Activated CD4-positive, alpha-beta T cell treated with anti-CD3 and anti-CD28 coated beads, Interleukin-10, Interleukin-2, amounts not matched to agents 100 ng/mL and 50 ng/mL, durations not matched to agents 16 hours and 8 hours (primary cell): ENCODE measurements around the gene PCIF1.

ENCODE experiments used
- DNase-seq: peaks from one replicate; pipeline ENCODE4 v3.0.0-alpha.2; 2020

The PCIF1 gene

GRCh38 chr20:45904583-45905504 is 29.6 kb upstream of the PCIF1 start:
- DNase-seq: no peak

GRCh38 chr20:45905505-45906079 is 28.9 kb upstream of the PCIF1 start:
- no peak for DNase-seq

- no peak for DNase-seq
These were observed 27.1 kb upstream of the PCIF1 start for GRCh38 chr20:45907219-45907948.

GRCh38 chr20:45908084-45908483 is 26.4 kb upstream of the PCIF1 start:
- DNase-seq: no peak

GRCh38 chr20:45909336-45909808 is 25.1 kb upstream of the PCIF1 start:
- DNase-seq: no peak

GRCh38 chr20:45909817-45910669 is 24.4 kb upstream of the PCIF1 start:
- no peak for DNase-seq

GRCh38 chr20:45910670-45911485 is 23.6 kb upstream of the PCIF1 start:
- peak; percentile 97 for DNase-seq

GRCh38 chr20:45911486-45912343 is 22.8 kb upstream of the PCIF1 start, which contains the start of gene PLTP:
Gene PLTP, minus strand, starts transcription at chr20:45912155. Its CDS starts 703 bp downstream, at chr20:45911452.
- peak; percentile 36 for DNase-seq

- no peak for DNase-seq
These were observed 22.2 kb upstream of the PCIF1 start for GRCh38 chr20:45912344-45912682.

GRCh38 chr20:45913116-45913515 is 21.4 kb upstream of the PCIF1 start:
- DNase-seq: no peak

GRCh38 chr20:45917790-45918141 is 16.7 kb upstream of the PCIF1 start:
- no peak for DNase-seq

GRCh38 chr20:45918182-45918737 is 16.2 kb upstream of the PCIF1 start:
- DNase-seq: no peak

GRCh38 chr20:45918779-45919537 is 15.5 kb upstream of the PCIF1 start:
- DNase-seq: no peak

- DNase-seq: no peak
These were observed 14.7 kb upstream of the PCIF1 start for GRCh38 chr20:45919542-45920399.

GRCh38 chr20:45920462-45921336 is 13.8 kb upstream of the PCIF1 start:
- DNase-seq: no peak

GRCh38 chr20:45921337-45922189 is 12.9 kb upstream of the PCIF1 start:
- DNase-seq: no peak
